ENCODE data around the gene SLCO2B1.

DNA sequence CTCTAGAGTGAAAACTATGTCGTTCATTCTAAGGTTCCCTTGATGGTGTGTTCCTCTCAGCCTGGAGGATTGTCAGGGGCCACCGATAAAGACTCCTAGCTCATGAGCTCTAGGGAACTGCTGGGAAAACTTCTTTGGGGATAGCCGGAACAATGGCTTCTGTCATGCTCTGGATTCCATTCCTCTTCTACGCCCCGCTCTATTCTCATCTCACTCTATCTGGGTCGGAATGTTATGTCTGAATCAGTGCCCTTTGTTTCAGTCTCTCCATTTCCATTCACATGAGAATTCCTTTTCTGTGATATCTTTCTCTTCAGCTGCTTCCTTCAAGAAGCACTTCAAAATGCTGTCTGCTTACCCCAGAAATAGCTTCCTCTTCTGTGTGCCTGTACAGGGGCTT is 16.9 kb upstream of the SLCO2B1 start:
- no peak for TF ChIP-seq FOXK1 (CRISPR knock-in tag; IDR thresholded peaks at IDR 0.05)
- TF ChIP-seq, protein P1, sequence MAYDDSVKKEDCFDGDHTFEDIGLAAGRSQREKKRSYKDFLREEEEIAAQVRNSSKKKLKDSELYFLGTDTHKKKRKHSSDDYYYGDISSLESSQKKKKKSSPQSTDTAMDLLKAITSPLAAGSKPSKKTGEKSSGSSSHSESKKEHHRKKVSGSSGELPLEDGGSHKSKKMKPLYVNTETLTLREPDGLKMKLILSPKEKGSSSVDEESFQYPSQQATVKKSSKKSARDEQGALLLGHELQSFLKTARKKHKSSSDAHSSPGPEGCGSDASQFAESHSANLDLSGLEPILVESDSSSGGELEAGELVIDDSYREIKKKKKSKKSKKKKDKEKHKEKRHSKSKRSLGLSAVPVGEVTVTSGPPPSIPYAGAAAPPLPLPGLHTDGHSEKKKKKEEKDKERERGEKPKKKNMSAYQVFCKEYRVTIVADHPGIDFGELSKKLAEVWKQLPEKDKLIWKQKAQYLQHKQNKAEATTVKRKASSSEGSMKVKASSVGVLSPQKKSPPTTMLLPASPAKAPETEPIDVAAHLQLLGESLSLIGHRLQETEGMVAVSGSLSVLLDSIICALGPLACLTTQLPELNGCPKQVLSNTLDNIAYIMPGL (CRISPR knock-in tag; IDR thresholded peaks at IDR 0.05) = no peak
- TF ChIP-seq ZBTB21 (CRISPR knock-in tag; IDR thresholded peaks at IDR 0.05; ENCODE audit: borderline replicate concordance) = no peak
- TF ChIP-seq CTCF (IDR thresholded peaks at IDR 0.05) = no peak
- TF ChIP-seq TCF7 (CRISPR knock-in tag; IDR thresholded peaks at IDR 0.05; ENCODE audit: low read depth) = no peak
- TF ChIP-seq ZNF396 (CRISPR knock-in tag; IDR thresholded peaks at IDR 0.05; ENCODE audit: borderline replicate concordance) = no peak
- TF ChIP-seq FOXP4 (CRISPR knock-in tag; IDR thresholded peaks at IDR 0.05) = no peak
- no peak for TF ChIP-seq MAX (CRISPR knock-in tag; IDR thresholded peaks at IDR 0.05)
- TF ChIP-seq, protein P2, sequence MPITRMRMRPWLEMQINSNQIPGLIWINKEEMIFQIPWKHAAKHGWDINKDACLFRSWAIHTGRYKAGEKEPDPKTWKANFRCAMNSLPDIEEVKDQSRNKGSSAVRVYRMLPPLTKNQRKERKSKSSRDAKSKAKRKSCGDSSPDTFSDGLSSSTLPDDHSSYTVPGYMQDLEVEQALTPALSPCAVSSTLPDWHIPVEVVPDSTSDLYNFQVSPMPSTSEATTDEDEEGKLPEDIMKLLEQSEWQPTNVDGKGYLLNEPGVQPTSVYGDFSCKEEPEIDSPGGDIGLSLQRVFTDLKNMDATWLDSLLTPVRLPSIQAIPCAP (CRISPR knock-in tag; IDR thresholded peaks at IDR 0.05) = no peak
- no peak for TF ChIP-seq ZNF121 (CRISPR knock-in tag; IDR thresholded peaks at IDR 0.05)
- TF ChIP-seq USF2 (CRISPR knock-in tag; IDR thresholded peaks at IDR 0.05) = no peak
- no peak for TF ChIP-seq SOX15 (CRISPR knock-in tag; IDR thresholded peaks at IDR 0.05)
- TF ChIP-seq TP53 (CRISPR knock-in tag; IDR thresholded peaks at IDR 0.05) = no peak
- no peak for TF ChIP-seq JUN (CRISPR knock-in tag; IDR thresholded peaks at IDR 0.05)
